Astrocyte (in vitro differentiated cells and primary cell): Measurements from ENCODE around the gene TAF8. TPM values are rescaled to one million over a fixed set of nuclear protein-coding genes. Genes with fewer than 3 reads are reported as not detected.
A peak's percentile ranks its signal among the peaks of the same experiment; 100 is the strongest.

Experiments
- DNase-seq: peaks from one replicate; pipeline ENCODE4 v3.0.0-alpha.2; 2010; ENCODE audit warnings: low read depth
- FAIRE-seq: peaks from 2 replicates; lab custom pipeline; 2011; peaks lifted over from hg19 to GRCh38; lab: Jason Lieb, UNC
- H2AFZ ChIP-seq: 2 replicates; pipeline ENCODE4 v1.6.0; 2012; ENCODE audit warnings: low read depth, low read length, inconsistent platforms
- H3K27ac ChIP-seq: 2 replicates; pipeline ENCODE4 v1.5.1; 2011; ENCODE audit warnings: low read depth, low read length, inconsistent platforms
- H3K27me3 ChIP-seq: 2 replicates; pipeline ENCODE4 v1.6.0; 2011; ENCODE audit warnings: low read length, inconsistent platforms; ENCODE audit not compliant: insufficient read depth
- H3K36me3 ChIP-seq: 2 replicates; pipeline ENCODE4 v1.5.1; 2011; ENCODE audit warnings: low read length, inconsistent platforms; ENCODE audit not compliant: insufficient read depth
- H3K4me1 ChIP-seq: 2 replicates; pipeline ENCODE4 v1.5.1; 2011; ENCODE audit warnings: low read length, inconsistent platforms; ENCODE audit not compliant: insufficient read depth
- H3K4me2 ChIP-seq: 2 replicates; pipeline ENCODE4 v1.6.0; 2012; ENCODE audit warnings: low read length, inconsistent platforms
- H3K4me3 ChIP-seq: 2 replicates; pipeline ENCODE4 v1.5.1; 2011; ENCODE audit warnings: low read depth, mild to moderate bottlenecking, low read length, inconsistent platforms; ENCODE audit not compliant: insufficient read depth
- H3K79me2 ChIP-seq: 2 replicates; pipeline ENCODE4 v1.6.0; 2012; ENCODE audit warnings: mild to moderate bottlenecking, low read length, inconsistent platforms; ENCODE audit not compliant: insufficient read depth
- H3K9ac ChIP-seq: 2 replicates; pipeline ENCODE4 v1.6.0; 2012; ENCODE audit warnings: mild to moderate bottlenecking, low read length, inconsistent platforms
- H3K9me3 ChIP-seq: 2 replicates; pipeline ENCODE4 v1.5.1; 2012; ENCODE audit warnings: low read depth, mild to moderate bottlenecking, low read length, inconsistent platforms; ENCODE audit not compliant: insufficient read depth
- H4K20me1 ChIP-seq: 2 replicates; pipeline ENCODE4 v1.6.0; 2012; ENCODE audit warnings: low read length, inconsistent platforms; ENCODE audit not compliant: insufficient read depth
- H3K27ac Mint-ChIP-seq: one replicate; pipeline ENCODE4 v1.8.0; 2021; ENCODE audit warnings: mild to moderate bottlenecking, mixed read lengths; ENCODE audit not compliant: unreplicated experiment
- H3K27me3 Mint-ChIP-seq: one replicate; pipeline ENCODE4 v1.8.0; 2021; ENCODE audit warnings: low read depth, mixed read lengths; ENCODE audit not compliant: unreplicated experiment
- H3K36me3 Mint-ChIP-seq: one replicate; pipeline ENCODE4 v1.8.0; 2021; ENCODE audit warnings: low read depth, mixed read lengths; ENCODE audit not compliant: unreplicated experiment
- H3K4me1 Mint-ChIP-seq: one replicate; pipeline ENCODE4 v1.8.0; 2021; ENCODE audit warnings: low read depth, mixed read lengths; ENCODE audit not compliant: unreplicated experiment
- H3K4me3 Mint-ChIP-seq: one replicate; pipeline ENCODE4 v1.8.0; 2021; ENCODE audit warnings: mild to moderate bottlenecking, moderate library complexity, mixed read lengths; ENCODE audit not compliant: unreplicated experiment
- H3K9me3 Mint-ChIP-seq: one replicate; pipeline ENCODE4 v1.8.0; 2021; ENCODE audit warnings: mild to moderate bottlenecking, mixed read lengths; ENCODE audit not compliant: unreplicated experiment
- CTCF ChIP-seq: IDR thresholded peaks from 2 replicates; pipeline ENCODE4 v1.5.1; 2011; ENCODE audit warnings: low read depth, mild to moderate bottlenecking, inconsistent platforms, low read length, moderate library complexity; ENCODE audit not compliant: insufficient read depth
- EZH2 ChIP-seq: IDR thresholded peaks from 2 replicates; pipeline ENCODE4 v1.6.1; 2012; ENCODE audit warnings: mild to moderate bottlenecking, low read length, inconsistent platforms; ENCODE audit not compliant: insufficient read depth
- total RNA-seq: library from RNA; stranded (reverse); gene quantifications from 2 replicates; pipeline ENCODE4 v1.2.1, GENCODE V29; 2021

TAF8 gene
- total RNA-seq, 1 donor from 2014 or later = 14.8 TPM

- Histone ChIP-seq H3K27ac (no peak overlapping the region), H3K4me1 (peaks cover 8% of the 10 kb centered on the region), H3K79me2 (no peaks in the 10 kb centered on the region), H3K4me2 (no peak overlapping the region), H3K36me3 (no peaks in the 10 kb centered on the region), H3K27me3 (no peaks in the 10 kb centered on the region), H3K9ac (no peak overlapping the region), H4K20me1 (peaks cover 5% of the 10 kb centered on the region), H3K9me3 (no peaks in the 10 kb centered on the region), H3K4me3 (no peak overlapping the region), H2AFZ (no peak overlapping the region)
- peaks cover 3% of the 10 kb centered on the region for H3K27me3 Mint-ChIP-seq
- H3K4me3 Mint-ChIP-seq = no peak overlapping the region
- TF ChIP-seq CTCF (no peak), EZH2 (no peak)
- H3K36me3 Mint-ChIP-seq = peaks cover 5% of the 10 kb centered on the region
- H3K4me1 Mint-ChIP-seq = peaks cover 2% of the 10 kb centered on the region
- H3K27ac Mint-ChIP-seq = no peak overlapping the region
- no peak for DNase-seq
- H3K9me3 Mint-ChIP-seq = no peaks in the 10 kb centered on the region
- no peak for FAIRE-seq
These were observed 60.4 kb downstream of the TAF8 start for GRCh38 chr6:42110683-42111082.

GRCh38 chr6:42112351-42112750 is 62.0 kb downstream of the TAF8 start:
- no peak overlapping the region for H3K27ac Mint-ChIP-seq
- no peak overlapping the region for H3K4me3 Mint-ChIP-seq
- no peak overlapping the region for H3K27ac ChIP-seq
- H3K4me1 Mint-ChIP-seq = peaks cover 2% of the 10 kb centered on the region
- no peak overlapping the region for H2AFZ ChIP-seq
- H3K36me3 Mint-ChIP-seq = peaks cover 8% of the 10 kb centered on the region
- TF ChIP-seq CTCF = no peak
- no peak for TF ChIP-seq EZH2
- H3K27me3 ChIP-seq = no peaks in the 10 kb centered on the region
- no peak overlapping the region for H3K4me3 ChIP-seq
- H3K4me2 ChIP-seq = no peak overlapping the region
- H3K9me3 ChIP-seq = no peaks in the 10 kb centered on the region
- no peak for DNase-seq
- peaks cover 3% of the 10 kb centered on the region for H3K27me3 Mint-ChIP-seq
- peaks cover 8% of the 10 kb centered on the region for H3K4me1 ChIP-seq
- H4K20me1 ChIP-seq = peaks cover 5% of the 10 kb centered on the region
- no peak for FAIRE-seq
- no peaks in the 10 kb centered on the region for H3K36me3 ChIP-seq
- H3K79me2 ChIP-seq = no peaks in the 10 kb centered on the region
- H3K9ac ChIP-seq = no peak overlapping the region
- H3K9me3 Mint-ChIP-seq = no peaks in the 10 kb centered on the region

- peaks cover 6% of the 10 kb centered on the region for H3K36me3 Mint-ChIP-seq
- no peaks in the 10 kb centered on the region for H3K9me3 Mint-ChIP-seq
- no peak overlapping the region for H3K27ac ChIP-seq
- FAIRE-seq (no peak), DNase-seq (peak; percentile 71)
- H3K4me2 ChIP-seq = peak overlapping the region; percentile 20
- H3K36me3 ChIP-seq = no peaks in the 10 kb centered on the region
- no peaks in the 10 kb centered on the region for H3K27me3 ChIP-seq
- H3K9ac ChIP-seq = peak overlapping the region; percentile 14
- H4K20me1 ChIP-seq = peaks cover 5% of the 10 kb centered on the region
- H3K9me3 ChIP-seq = no peaks in the 10 kb centered on the region
- no peak overlapping the region for H3K27ac Mint-ChIP-seq
- H3K4me3 ChIP-seq = no peak overlapping the region
- H3K79me2 ChIP-seq = no peaks in the 10 kb centered on the region
- peaks cover 8% of the 10 kb centered on the region for H3K4me1 ChIP-seq
- H3K4me1 Mint-ChIP-seq = peaks cover 2% of the 10 kb centered on the region
- H3K27me3 Mint-ChIP-seq = peaks cover 3% of the 10 kb centered on the region
- H2AFZ ChIP-seq = no peak overlapping the region
- H3K4me3 Mint-ChIP-seq = no peak overlapping the region
- TF ChIP-seq CTCF = no peak
- no peak for TF ChIP-seq EZH2
These were observed 63.8 kb downstream of the TAF8 start for GRCh38 chr6:42113936-42114636.
